K562 (cell line): Measurements from ENCODE around the gene NT5DC1. TPM values are rescaled to one million over a fixed set of nuclear protein-coding genes. Genes with fewer than 3 reads are reported as not detected.

Experiments used
- CXXC5 ChIP-seq: fragments of 250-450 bp; sonication (Bioruptor Pico); IDR thresholded peaks from 2 replicates; pipeline ENCODE4 v1.8.0; 2022; ENCODE audit warnings: inconsistent platforms, mild to moderate bottlenecking, moderate library complexity
- IFI16 ChIP-seq: fragments of 250-450 bp; sonication (Bioruptor Pico); IDR thresholded peaks from 2 replicates; pipeline ENCODE4 v2.1.2; 2022; ENCODE audit warnings: mild to moderate bottlenecking, inconsistent platforms
- MCM3 ChIP-seq: fragments of 450-650 bp; IDR thresholded peaks from 2 replicates; pipeline ENCODE4 v1.6.1; 2016
- MEIS2 ChIP-seq: fragments of 450-650 bp; IDR thresholded peaks from 2 replicates; pipeline ENCODE4 v1.6.1; 2014; ENCODE audit warnings: mild to moderate bottlenecking; ENCODE audit not compliant: partially characterized antibody
- NEUROD1 ChIP-seq: fragments of 150-350 bp; IDR thresholded peaks from 2 replicates; pipeline ENCODE4 v1.6.1; 2014; ENCODE audit warnings: borderline replicate concordance, low read length, low read depth; ENCODE audit not compliant: partially characterized antibody
- RUNX1 ChIP-seq: sonication (generic); IDR thresholded peaks from 2 replicates; pipeline ENCODE4 v1.6.1; 2016; ENCODE audit warnings: antibody characterized with exemption, low read depth
- SNIP1 ChIP-seq: fragments of 450-650 bp; IDR thresholded peaks from 2 replicates; pipeline ENCODE4 v1.7.1; 2017; ENCODE audit warnings: low read depth, mild to moderate bottlenecking
- YY1 ChIP-seq, 3 experiments: IDR thresholded peaks; 2 replicates each; pipeline ENCODE4 v1.6.1; 2011; ENCODE audit warnings: low read length in 2 of 3, mild to moderate bottlenecking in 2 of 3, moderate library complexity in 2 of 3, borderline replicate concordance in 1 of 3, control low read depth in 1 of 3, low read depth in 1 of 3; ENCODE audit not compliant: insufficient read depth in 3 of 3, insufficient replicate concordance in 2 of 3, control insufficient read depth in 1 of 3, insufficient read length in 1 of 3; ENCODE audit errors: extremely low read depth in 1 of 3
- ZFP91 ChIP-seq: sonication (generic); formaldehyde crosslinking; IDR thresholded peaks from 2 replicates; pipeline ENCODE4 v1.8.0; 2022; ENCODE audit warnings: mild to moderate bottlenecking, missing genetic modification reagents
- ZKSCAN8 ChIP-seq: fragments of 200-800 bp; sonication (Bioruptor generic); IDR thresholded peaks from 2 replicates; pipeline ENCODE4 v1.6.1; 2016; ENCODE audit warnings: missing genetic modification characterization, missing compliant biosample characterization
- ZNF408 ChIP-seq: fragments of 250-450 bp; sonication (Bioruptor Pico); IDR thresholded peaks from 2 replicates; pipeline ENCODE4 v1.4.0; 2020; ENCODE audit warnings: low read depth, mild to moderate bottlenecking, moderate library complexity
- ZNF449 ChIP-seq: fragments of 250-450 bp; sonication (Bioruptor Pico); IDR thresholded peaks from 2 replicates; pipeline ENCODE4 v1.8.0; 2022; ENCODE audit warnings: moderate library complexity, mild to moderate bottlenecking, inconsistent platforms
- ZNF561 ChIP-seq: fragments of 450-650 bp; formaldehyde crosslinking; conservative IDR thresholded peaks from 2 replicates; pipeline ENCODE4 v1.4.0; 2020; ENCODE audit warnings: mild to moderate bottlenecking, moderate library complexity
- ZNF655 ChIP-seq: fragments of 250-450 bp; sonication (Bioruptor Pico); IDR thresholded peaks from 2 replicates; pipeline ENCODE4 v1.5.0; 2021
- polyA plus RNA-seq, 8 experiments: library from polyadenylated mRNA; depleted of rRNA in 4 of 8; stranded (reverse) in 5 of 8; unstranded in 3 of 8; fragments of >200 nt; fragmentation: Nextera tagmentation in 2 of 8; fragmentation: Illumina TruSeq in 1 of 8; extraction: Ambion mirVana in 2 of 8; extraction: Trizol in 1 of 8; gene quantifications; 2 replicates each; pipeline versions ENCODE4 v1.2.1 to v1.2.3, GENCODE V29; 2011 to 2014; ENCODE audit warnings: inconsistent platforms in 1 of 8, missing spikeins in 1 of 8
- total RNA-seq, 7 experiments: library from RNA; depleted of rRNA in 6 of 7; stranded (reverse); fragments of >200 nt in 6 of 7; fragmentation: Illumina TruSeq in 2 of 7; extraction: Trizol in 2 of 7; gene quantifications; 2 replicates each; pipeline versions ENCODE4 v1.2.1 to v1.2.3, GENCODE V29; 2011 to 2021; ENCODE audit warnings: low replicate concordance in 1 of 7
- TF ChIP-seq, protein P1 (sequence below), 2 experiments: fragments of 150-350 bp in 1 of 2; IDR thresholded peaks; 2 replicates each; pipeline ENCODE4 v1.6.1; 2012 to 2016; ENCODE audit warnings: low read depth in 2 of 2, low read length in 2 of 2, mild to moderate bottlenecking in 1 of 2, moderate library complexity in 1 of 2
- TF ChIP-seq, protein P2 (sequence below): IDR thresholded peaks from 2 replicates; pipeline ENCODE4 v1.6.1; 2014; ENCODE audit warnings: antibody characterized with exemption
- TF ChIP-seq, protein P3 (sequence below): fragments of 450-650 bp; IDR thresholded peaks from 2 replicates; pipeline ENCODE4 v1.6.1; 2018; ENCODE audit warnings: mild to moderate bottlenecking, low read depth; ENCODE audit not compliant: partially characterized antibody

NT5DC1 gene
- total and polyA plus RNA-seq, 9 of the 15 experiments (the other 6 are each of a cell fraction or from before 2014, with no cell fraction given) = 4.9 to 28.5 (median 16.3) TPM

DNA sequence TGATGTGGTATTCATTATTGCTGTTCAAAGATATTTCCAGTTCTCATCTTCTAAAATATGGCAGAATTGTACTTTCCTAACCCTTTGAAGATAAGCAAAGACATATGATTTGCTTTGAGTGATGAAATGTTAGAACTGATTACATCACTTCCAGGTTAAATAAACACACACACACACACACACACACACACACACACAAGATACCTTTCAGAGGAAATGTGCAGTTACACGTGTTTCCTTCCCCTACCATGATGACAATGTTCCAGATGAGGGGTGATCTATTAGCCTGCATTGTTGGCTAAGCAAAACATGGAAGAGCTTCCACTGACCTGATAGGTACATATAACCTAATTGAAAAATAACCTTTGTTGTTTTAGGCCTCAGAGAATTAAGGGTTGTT is 28.3 kb upstream of the NT5DC1 start (continued):
- TF ChIP-seq, protein P1, sequence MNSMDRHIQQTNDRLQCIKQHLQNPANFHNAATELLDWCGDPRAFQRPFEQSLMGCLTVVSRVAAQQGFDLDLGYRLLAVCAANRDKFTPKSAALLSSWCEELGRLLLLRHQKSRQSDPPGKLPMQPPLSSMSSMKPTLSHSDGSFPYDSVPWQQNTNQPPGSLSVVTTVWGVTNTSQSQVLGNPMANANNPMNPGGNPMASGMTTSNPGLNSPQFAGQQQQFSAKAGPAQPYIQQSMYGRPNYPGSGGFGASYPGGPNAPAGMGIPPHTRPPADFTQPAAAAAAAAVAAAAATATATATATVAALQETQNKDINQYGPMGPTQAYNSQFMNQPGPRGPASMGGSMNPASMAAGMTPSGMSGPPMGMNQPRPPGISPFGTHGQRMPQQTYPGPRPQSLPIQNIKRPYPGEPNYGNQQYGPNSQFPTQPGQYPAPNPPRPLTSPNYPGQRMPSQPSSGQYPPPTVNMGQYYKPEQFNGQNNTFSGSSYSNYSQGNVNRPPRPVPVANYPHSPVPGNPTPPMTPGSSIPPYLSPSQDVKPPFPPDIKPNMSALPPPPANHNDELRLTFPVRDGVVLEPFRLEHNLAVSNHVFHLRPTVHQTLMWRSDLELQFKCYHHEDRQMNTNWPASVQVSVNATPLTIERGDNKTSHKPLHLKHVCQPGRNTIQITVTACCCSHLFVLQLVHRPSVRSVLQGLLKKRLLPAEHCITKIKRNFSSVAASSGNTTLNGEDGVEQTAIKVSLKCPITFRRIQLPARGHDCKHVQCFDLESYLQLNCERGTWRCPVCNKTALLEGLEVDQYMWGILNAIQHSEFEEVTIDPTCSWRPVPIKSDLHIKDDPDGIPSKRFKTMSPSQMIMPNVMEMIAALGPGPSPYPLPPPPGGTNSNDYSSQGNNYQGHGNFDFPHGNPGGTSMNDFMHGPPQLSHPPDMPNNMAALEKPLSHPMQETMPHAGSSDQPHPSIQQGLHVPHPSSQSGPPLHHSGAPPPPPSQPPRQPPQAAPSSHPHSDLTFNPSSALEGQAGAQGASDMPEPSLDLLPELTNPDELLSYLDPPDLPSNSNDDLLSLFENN (IDR thresholded peaks at IDR 0.05; ENCODE audit: low read depth in 2 of 2, low read length in 2 of 2) = no peak
- TF ChIP-seq ZFP91 (CRISPR knock-in tag) (no peak), MCM3 (no peak), RUNX1 (no peak), ZNF561 (CRISPR knock-in tag) (no peak), MEIS2 (peak; percentile 11), NEUROD1 (no peak), CXXC5 (no peak), ZKSCAN8 (no peak), YY1 (IDR thresholded peaks at IDR 0.05; ENCODE audit: borderline replicate concordance in 1 of 3, control insufficient read depth in 1 of 3, extremely low read depth in 1 of 3, insufficient read depth in 3 of 3, insufficient read length in 1 of 3, insufficient replicate concordance in 2 of 3, low read depth in 1 of 3, low read length in 2 of 3) (no peak), ZNF408 (CRISPR knock-in tag) (no peak), ZNF655 (CRISPR knock-in tag) (no peak), SNIP1 (no peak), IFI16 (CRISPR knock-in tag) (no peak), ZNF449 (CRISPR knock-in tag) (no peak)
- TF ChIP-seq, protein P2, sequence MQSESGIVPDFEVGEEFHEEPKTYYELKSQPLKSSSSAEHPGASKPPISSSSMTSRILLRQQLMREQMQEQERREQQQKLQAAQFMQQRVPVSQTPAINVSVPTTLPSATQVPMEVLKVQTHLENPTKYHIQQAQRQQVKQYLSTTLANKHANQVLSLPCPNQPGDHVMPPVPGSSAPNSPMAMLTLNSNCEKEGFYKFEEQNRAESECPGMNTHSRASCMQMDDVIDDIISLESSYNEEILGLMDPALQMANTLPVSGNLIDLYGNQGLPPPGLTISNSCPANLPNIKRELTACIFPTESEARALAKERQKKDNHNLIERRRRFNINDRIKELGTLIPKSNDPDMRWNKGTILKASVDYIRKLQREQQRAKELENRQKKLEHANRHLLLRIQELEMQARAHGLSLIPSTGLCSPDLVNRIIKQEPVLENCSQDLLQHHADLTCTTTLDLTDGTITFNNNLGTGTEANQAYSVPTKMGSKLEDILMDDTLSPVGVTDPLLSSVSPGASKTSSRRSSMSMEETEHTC = no peak
- TF ChIP-seq, protein P3, sequence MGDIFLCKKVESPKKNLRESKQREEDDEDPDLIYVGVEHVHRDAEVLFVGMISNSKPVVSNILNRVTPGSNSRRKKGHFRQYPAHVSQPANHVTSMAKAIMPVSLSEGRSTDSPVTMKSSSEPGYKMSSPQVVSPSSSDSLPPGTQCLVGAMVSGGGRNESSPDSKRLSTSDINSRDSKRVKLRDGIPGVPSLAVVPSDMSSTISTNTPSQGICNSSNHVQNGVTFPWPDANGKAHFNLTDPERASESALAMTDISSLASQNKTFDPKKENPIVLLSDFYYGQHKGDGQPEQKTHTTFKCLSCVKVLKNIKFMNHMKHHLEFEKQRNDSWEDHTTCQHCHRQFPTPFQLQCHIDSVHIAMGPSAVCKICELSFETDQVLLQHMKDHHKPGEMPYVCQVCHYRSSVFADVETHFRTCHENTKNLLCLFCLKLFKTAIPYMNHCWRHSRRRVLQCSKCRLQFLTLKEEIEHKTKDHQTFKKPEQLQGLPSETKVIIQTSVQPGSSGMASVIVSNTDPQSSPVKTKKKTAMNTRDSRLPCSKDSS = no peak
